ENCODE measurements around the gene ACAA2. TPM values are rescaled to one million over a fixed set of nuclear protein-coding genes. Genes with fewer than 3 reads are reported as not detected.

The ACAA2 gene
- total RNA-seq, 1 donor from 2014 or later = 99.0 TPM

DNA sequence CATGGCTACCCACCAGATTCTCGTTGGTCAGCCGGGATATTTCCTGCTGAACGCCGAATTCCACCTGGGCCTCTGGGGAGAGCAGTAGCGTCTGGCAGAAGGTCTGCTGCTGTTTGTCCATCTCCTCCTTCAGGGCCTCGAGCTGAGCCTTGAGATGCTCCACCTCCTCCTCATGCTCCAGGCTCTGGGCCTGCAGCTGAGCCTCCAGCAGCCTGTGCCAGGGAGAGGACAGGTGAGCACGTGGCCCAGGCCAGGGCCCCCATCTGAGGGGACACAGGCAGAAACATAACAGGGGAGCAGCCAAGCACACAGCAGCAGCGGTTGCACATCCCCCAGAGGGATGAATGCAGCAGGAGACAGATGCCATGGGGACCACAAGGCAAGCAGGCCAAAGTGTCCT lies 40.1 kb upstream of the ACAA2 start:
- Mint-ChIP-seq H3K4me3 (no peak overlapping the region), H3K4me1 (ENCODE audit: unreplicated experiment) (peaks cover 5% of the 10 kb centered on the region), H3K36me3 (peaks cover 15% of the 10 kb centered on the region), H3K27ac (no peak overlapping the region), H3K9me3 (no peaks in the 10 kb centered on the region), H3K27me3 (no peaks in the 10 kb centered on the region)
- DNase-seq (ENCODE audit: extremely low spot score, unreplicated experiment) = no peak
- TF ChIP-seq, protein P1, sequence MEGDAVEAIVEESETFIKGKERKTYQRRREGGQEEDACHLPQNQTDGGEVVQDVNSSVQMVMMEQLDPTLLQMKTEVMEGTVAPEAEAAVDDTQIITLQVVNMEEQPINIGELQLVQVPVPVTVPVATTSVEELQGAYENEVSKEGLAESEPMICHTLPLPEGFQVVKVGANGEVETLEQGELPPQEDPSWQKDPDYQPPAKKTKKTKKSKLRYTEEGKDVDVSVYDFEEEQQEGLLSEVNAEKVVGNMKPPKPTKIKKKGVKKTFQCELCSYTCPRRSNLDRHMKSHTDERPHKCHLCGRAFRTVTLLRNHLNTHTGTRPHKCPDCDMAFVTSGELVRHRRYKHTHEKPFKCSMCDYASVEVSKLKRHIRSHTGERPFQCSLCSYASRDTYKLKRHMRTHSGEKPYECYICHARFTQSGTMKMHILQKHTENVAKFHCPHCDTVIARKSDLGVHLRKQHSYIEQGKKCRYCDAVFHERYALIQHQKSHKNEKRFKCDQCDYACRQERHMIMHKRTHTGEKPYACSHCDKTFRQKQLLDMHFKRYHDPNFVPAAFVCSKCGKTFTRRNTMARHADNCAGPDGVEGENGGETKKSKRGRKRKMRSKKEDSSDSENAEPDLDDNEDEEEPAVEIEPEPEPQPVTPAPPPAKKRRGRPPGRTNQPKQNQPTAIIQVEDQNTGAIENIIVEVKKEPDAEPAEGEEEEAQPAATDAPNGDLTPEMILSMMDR (conservative IDR thresholded peaks at IDR 0.05) = no peak

DNA sequence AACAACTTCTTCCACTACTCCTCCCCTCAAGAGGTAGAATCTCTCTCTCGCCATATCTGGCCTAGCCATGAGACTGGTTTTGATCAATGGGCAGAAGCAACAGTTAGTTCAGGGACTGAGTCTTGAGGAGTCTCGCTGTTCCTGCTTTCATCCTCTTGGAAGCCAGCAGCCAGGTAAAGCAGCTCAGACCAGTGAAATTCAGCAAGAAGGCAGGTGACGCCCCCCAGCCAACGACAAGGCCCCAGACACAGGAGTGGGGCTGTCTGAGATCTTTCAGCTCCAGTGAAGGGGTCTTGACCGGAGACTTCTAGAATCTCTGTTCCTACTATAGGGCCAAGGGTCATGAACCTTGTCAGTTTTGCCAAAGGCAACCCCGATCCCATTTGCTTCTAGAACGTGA lies 39.7 kb upstream of the ACAA2 start:
- Mint-ChIP-seq H3K27ac (no peak overlapping the region), H3K4me3 (no peak overlapping the region), H3K27me3 (no peaks in the 10 kb centered on the region), H3K9me3 (no peaks in the 10 kb centered on the region), H3K4me1 (ENCODE audit: unreplicated experiment) (peaks cover under 1% of the 10 kb centered on the region), H3K36me3 (peaks cover 20% of the 10 kb centered on the region)
- TF ChIP-seq, protein P1 (conservative IDR thresholded peaks at IDR 0.05) = no peak
- DNase-seq (ENCODE audit: extremely low spot score, unreplicated experiment) = no peak

DNA sequence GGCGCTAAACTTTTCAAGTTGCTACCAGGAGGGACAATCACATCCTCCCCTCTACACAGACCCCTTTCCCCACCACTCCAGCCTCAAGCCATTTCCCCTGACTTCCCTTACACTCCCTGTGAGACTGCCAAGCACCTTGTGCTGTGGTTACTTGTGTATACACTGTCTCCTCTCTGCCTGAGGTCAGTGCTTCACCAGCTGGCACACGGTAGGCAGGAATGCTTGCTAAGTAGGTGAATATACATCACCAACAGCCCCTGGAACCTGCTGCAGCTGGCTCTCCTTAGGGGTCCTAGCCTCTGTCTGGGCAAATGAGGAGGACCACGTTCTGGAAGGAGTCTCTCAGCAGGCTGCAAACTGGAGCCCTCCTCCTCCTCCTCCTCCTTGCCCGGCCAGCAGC lies 38.3 kb upstream of the ACAA2 start:
- H3K4me3 Mint-ChIP-seq = no peak overlapping the region
- TF ChIP-seq, protein P1 (conservative IDR thresholded peaks at IDR 0.05) = no peak
- no peaks in the 10 kb centered on the region for H3K9me3 Mint-ChIP-seq
- peaks cover 21% of the 10 kb centered on the region for H3K36me3 Mint-ChIP-seq
- DNase-seq (ENCODE audit: extremely low spot score, unreplicated experiment) = no peak
- no peaks in the 10 kb centered on the region for H3K27me3 Mint-ChIP-seq
- no peak overlapping the region for H3K27ac Mint-ChIP-seq
- H3K4me1 Mint-ChIP-seq (ENCODE audit: unreplicated experiment) = peaks cover 1% of the 10 kb centered on the region

DNA sequence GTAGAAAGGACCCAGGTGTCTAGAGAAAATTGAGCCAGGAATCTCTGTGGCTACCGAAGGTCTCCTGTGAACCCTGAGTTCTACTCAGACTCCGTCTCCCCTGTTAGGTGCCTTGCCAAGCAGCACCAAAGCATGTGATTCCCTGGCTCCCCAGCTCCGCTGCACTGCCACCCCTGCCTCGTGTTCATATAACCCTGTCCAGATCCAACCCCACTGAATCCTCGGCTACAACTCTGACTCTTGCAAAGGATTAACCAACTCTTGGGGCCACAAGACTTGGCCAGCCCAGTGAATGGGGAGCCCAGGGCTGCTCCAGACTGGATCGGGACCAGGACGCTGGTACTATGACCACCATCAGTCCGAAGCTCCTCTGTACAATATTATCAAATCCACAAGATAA lies 37.3 kb upstream of the ACAA2 start:
- TF ChIP-seq, protein P1 (conservative IDR thresholded peaks at IDR 0.05) = no peak
- peaks cover 21% of the 10 kb centered on the region for H3K36me3 Mint-ChIP-seq
- peak overlapping the region; percentile 96 for H3K27ac Mint-ChIP-seq
- H3K4me1 Mint-ChIP-seq (ENCODE audit: unreplicated experiment) = peaks cover 5% of the 10 kb centered on the region
- no peaks in the 10 kb centered on the region for H3K27me3 Mint-ChIP-seq
- no peaks in the 10 kb centered on the region for H3K9me3 Mint-ChIP-seq
- DNase-seq (ENCODE audit: extremely low spot score, unreplicated experiment) = no peak
- H3K4me3 Mint-ChIP-seq = no peak overlapping the region

DNA sequence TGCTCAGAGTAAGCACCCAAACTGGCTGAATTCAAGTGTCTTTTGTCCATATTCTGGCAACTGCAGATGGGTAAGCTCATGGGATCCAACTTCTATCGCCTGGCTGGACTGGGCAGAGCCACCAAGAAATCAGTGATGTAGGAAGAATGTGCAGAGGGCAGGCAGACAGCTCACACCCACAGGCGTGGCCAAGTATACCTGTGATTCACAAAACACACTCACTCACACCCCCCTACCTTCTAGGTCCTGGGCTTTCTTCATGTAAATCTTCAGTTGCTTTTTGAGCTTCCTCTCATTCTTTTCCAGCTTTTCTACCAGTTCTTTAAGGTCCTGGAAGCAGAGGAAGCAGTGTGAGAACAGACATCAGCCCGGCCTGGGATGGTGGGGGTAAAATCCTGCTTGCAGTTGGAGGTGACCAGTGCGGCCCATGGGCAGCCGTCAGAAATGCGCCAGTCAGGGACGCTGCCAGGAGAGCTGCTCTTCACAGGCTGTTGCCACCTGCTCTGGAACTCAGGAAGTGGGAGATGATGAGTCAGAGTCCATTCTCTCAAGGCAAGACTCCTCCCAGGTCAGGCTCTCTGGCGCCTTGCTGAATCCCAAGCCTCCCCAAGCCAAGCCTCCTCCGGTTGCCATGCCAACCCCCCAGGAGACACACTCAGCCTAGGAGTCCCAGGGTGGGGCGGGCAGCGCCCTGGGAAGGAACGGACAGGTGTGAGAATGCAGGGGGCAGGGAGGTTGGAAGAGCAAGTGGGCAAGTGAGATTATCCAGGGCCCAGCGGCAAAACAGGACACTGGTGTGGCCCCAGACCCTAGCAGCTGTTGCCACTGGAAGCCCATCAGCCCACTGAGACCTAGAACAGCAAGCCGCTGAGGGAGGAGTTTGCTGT lies 36.2 kb upstream of the ACAA2 start:
- H3K27ac Mint-ChIP-seq = peak overlapping the region; percentile 96
- H3K27me3 Mint-ChIP-seq = no peaks in the 10 kb centered on the region
- no peaks in the 10 kb centered on the region for H3K9me3 Mint-ChIP-seq
- H3K4me1 Mint-ChIP-seq (ENCODE audit: unreplicated experiment) = peaks cover 5% of the 10 kb centered on the region
- no peak for DNase-seq (ENCODE audit: extremely low spot score, unreplicated experiment)
- H3K36me3 Mint-ChIP-seq = peaks cover 21% of the 10 kb centered on the region
- peak overlapping the region; percentile 45 for H3K4me3 Mint-ChIP-seq
- TF ChIP-seq, protein P1 (conservative IDR thresholded peaks at IDR 0.05) = no peak
